Raji (cell line): Measurements from ENCODE around the gene GLI1.

Source experiments
- POLR2A ChIP-seq: IDR thresholded peaks from 2 replicates; pipeline ENCODE4 v1.6.1; 2011; ENCODE audit warnings: low read depth, low read length, control low read depth; ENCODE audit not compliant: insufficient read depth

Gene GLI1

GRCh38 chr12:57477710-57478681 lies 18.4 kb downstream of the GLI1 start:
- TF ChIP-seq POLR2A = peak; percentile 61; the same call in 1 of the 2 replicates

- TF ChIP-seq POLR2A = no peak
These were observed 19.4 kb downstream of the GLI1 start for GRCh38 chr12:57479043-57479375.

- no peak for TF ChIP-seq POLR2A
These were observed 20.0 kb downstream of the GLI1 start, which contains the start of gene ARHGAP9 for GRCh38 chr12:57479376-57480115. ARHGAP9 (minus strand) TSS chr12:57479866; CDS start chr12:57479406, 460 bp downstream.

GRCh38 chr12:57481671-57482070 lies 22.1 kb downstream of the GLI1 start:
- TF ChIP-seq POLR2A = no peak

- TF ChIP-seq POLR2A = no peak
These were observed 23.9 kb downstream of the GLI1 start for GRCh38 chr12:57483466-57483865.

GRCh38 chr12:57485695-57486094 lies 26.1 kb downstream of the GLI1 start:
- TF ChIP-seq POLR2A = no peak

- no peak for TF ChIP-seq POLR2A
These were observed 27.5 kb downstream of the GLI1 start for GRCh38 chr12:57487055-57487596.

- TF ChIP-seq POLR2A = peak; percentile 86
These were observed 28.2 kb downstream of the GLI1 start, which contains the start of gene MARS1 for GRCh38 chr12:57487597-57488401. MARS1 (plus strand) TSS chr12:57488068; CDS start chr12:57488091, 23 bp downstream.

GRCh38 chr12:57488402-57489156 lies 29.0 kb downstream of the GLI1 start:
- no peak for TF ChIP-seq POLR2A

- no peak for TF ChIP-seq POLR2A
These were observed 29.6 kb downstream of the GLI1 start for GRCh38 chr12:57489157-57489641.

- no peak for TF ChIP-seq POLR2A
These were observed 30.5 kb downstream of the GLI1 start for GRCh38 chr12:57490126-57490525.

- no peak for TF ChIP-seq POLR2A
These were observed 32.1 kb downstream of the GLI1 start for GRCh38 chr12:57491393-57492280.

- TF ChIP-seq POLR2A = no peak
These were observed 37.2 kb downstream of the GLI1 start for GRCh38 chr12:57496822-57497221.
